ENCODE measurements around the gene CNPY3. TPM values are rescaled to one million over a fixed set of nuclear protein-coding genes. Genes with fewer than 3 reads are reported as not detected.
A peak's percentile ranks its signal among the peaks of the same experiment; 100 is the strongest.
"Not testable (repeated sequence)": the region's sequence is repeated elsewhere in the genome, so short reads cannot be mapped to it uniquely, and the experiment has no call there.

CNPY3 gene
- total and polyA plus RNA-seq, 4 experiments from 2014 or later = 83.4 to 95.8 (median 89.7) TPM

- H3K27ac ChIP-seq (ENCODE audit: low read depth, low read length) = peak overlapping the region; percentile 92
- Mint-ChIP-seq H3K4me1 (peaks cover 9 to 21% (median 12%) of the 10 kb centered on the region in 4 donors), H3K9me3 (no peaks in the 10 kb centered on the region), H3K4me3 (peak overlapping the region; percentile 94 to 99 (median 98)), H3K27me3 (no peaks in the 10 kb centered on the region), H3K27ac (peak overlapping the region; percentile 93 to 99 (median 97)), H3K36me3 (peaks cover 8 to 35% of the 10 kb centered on the region in 2 donors)
- H3K27me3 ChIP-seq (ENCODE audit: insufficient read depth, low read length) = no peaks in the 10 kb centered on the region
- H3K4me1 ChIP-seq (ENCODE audit: insufficient read depth, low read length) = peaks cover 15% of the 10 kb centered on the region
- H3K9me3 ChIP-seq (ENCODE audit: control insufficient read depth in 1 of 2, low read length in 2 of 2) = no peaks in the 10 kb centered on the region
- H3K4me3 ChIP-seq (ENCODE audit: low read length in 2 of 2) = peak overlapping the region; percentile 59 to 97
- intact Hi-C loops (cut with micrococcal nuclease) = loop anchor here (1.0 to 5.0 kb wide), 2 partner anchors 11 to 143 kb away; partner anchors contain the start of genes RPL7L1 and TBCC
- peak; percentile 87 to 91 (median 89) for DNase-seq
- ChIA-PET POLR2A (ENCODE audit: partially characterized antibody) (interaction anchor here (0.6 to 4.2 kb wide), 24 partner anchors 10 to 326 kb away, joined by 3 to 91 read pairs (median 6); partner anchors contain the start of genes CNPY3, KLC4, MRPL2 and PEX6), CTCF (ENCODE audit: partially characterized antibody) (interaction anchor here (0.8 to 2.9 kb wide), 8 partner anchors 10 to 343 kb away, joined by 3 to 19 read pairs (median 4); partner anchors contain the start of gene RPL7L1)
- H3K36me3 ChIP-seq (ENCODE audit: insufficient read depth, low read length) = peaks cover 6% of the 10 kb centered on the region
Measured at GRCh38 chr6:42890311-42891198, 38.7 kb upstream of the CNPY3 start.

- H3K27ac ChIP-seq (ENCODE audit: low read depth, low read length) = peak overlapping the region; percentile 92
- H3K36me3 ChIP-seq (ENCODE audit: insufficient read depth, low read length) = no peaks in the 10 kb centered on the region
- peaks cover 15% of the 10 kb centered on the region for H3K4me1 ChIP-seq (ENCODE audit: insufficient read depth, low read length)
- no peak for DNase-seq
- Mint-ChIP-seq H3K9me3 (no peaks in the 10 kb centered on the region), H3K4me1 (peaks cover 9 to 21% (median 12%) of the 10 kb centered on the region in 4 donors), H3K36me3 (peaks cover 1 to 27% of the 10 kb centered on the region in 2 donors), H3K4me3 (peak overlapping the region; percentile 94 to 99 (median 98)), H3K27me3 (no peaks in the 10 kb centered on the region), H3K27ac (peak overlapping the region; percentile 93 to 99 (median 97))
- POLR2A ChIA-PET (ENCODE audit: partially characterized antibody) = interaction anchor here (0.6 to 4.2 kb wide), 22 partner anchors 9 to 327 kb away, joined by 3 to 91 read pairs (median 6); partner anchors contain the start of genes CNPY3, KLC4, MRPL2 and PEX6
- CTCF ChIA-PET (ENCODE audit: partially characterized antibody) = interaction anchor here (0.9 to 2.9 kb wide), 7 partner anchors 10 to 343 kb away, joined by 3 to 19 read pairs (median 4); partner anchors contain the start of gene RPL7L1
- peak overlapping the region; percentile 59 to 97 for H3K4me3 ChIP-seq (ENCODE audit: low read length in 2 of 2)
- no peaks in the 10 kb centered on the region for H3K27me3 ChIP-seq (ENCODE audit: insufficient read depth, low read length)
- intact Hi-C loops (cut with micrococcal nuclease) = loop anchor here (5.0 kb wide), 1 partner anchor 144 kb away; the partner anchor contains the start of gene TBCC
- no peaks in the 10 kb centered on the region for H3K9me3 ChIP-seq (ENCODE audit: control insufficient read depth in 1 of 2, low read length in 2 of 2)
Measured at GRCh38 chr6:42891199-42891722, 38.0 kb upstream of the CNPY3 start.

- H3K4me3 ChIP-seq (ENCODE audit: low read length in 2 of 2); H3K4me3 Mint-ChIP-seq; H3K27ac ChIP-seq (ENCODE audit: low read depth, low read length); H3K27ac Mint-ChIP-seq; H3K9me3 ChIP-seq (ENCODE audit: control insufficient read depth in 1 of 2, low read length in 2 of 2); H3K27me3 Mint-ChIP-seq; H3K9me3 Mint-ChIP-seq; H3K27me3 ChIP-seq (ENCODE audit: insufficient read depth, low read length); DNase-seq; H3K36me3 ChIP-seq (ENCODE audit: insufficient read depth, low read length): not testable (repeated sequence)
- intact Hi-C loops (cut with micrococcal nuclease) = loop anchor here (5.0 kb wide), 1 partner anchor 147 kb away; the partner anchor contains the start of gene TBCC
- peaks cover 0 to 13% of the 10 kb centered on the region in 2 donors for H3K36me3 Mint-ChIP-seq
- ChIA-PET CTCF (ENCODE audit: partially characterized antibody) (interaction anchor here (1.6 kb wide), 1 partner anchor 232 kb away, joined by 5 read pairs; no protein-coding TSS in a partner anchor), POLR2A (ENCODE audit: partially characterized antibody) (interaction anchor here (0.9 to 1.3 kb wide), 2 partner anchors 15 to 233 kb away, joined by 3 to 4 read pairs; partner anchors contain the start of gene RPL7L1)
- peaks cover 9 to 19% (median 14%) of the 10 kb centered on the region in 4 donors for H3K4me1 Mint-ChIP-seq
- H3K4me1 ChIP-seq (ENCODE audit: insufficient read depth, low read length) = peaks cover 14% of the 10 kb centered on the region
Measured at GRCh38 chr6:42894041-42894828, 35.0 kb upstream of the CNPY3 start.

- H3K27me3 Mint-ChIP-seq = no peaks in the 10 kb centered on the region
- no peaks in the 10 kb centered on the region for H3K9me3 Mint-ChIP-seq
- no peak overlapping the region for H3K27ac Mint-ChIP-seq
- intact Hi-C loops (cut with micrococcal nuclease) = no loop called here
- H3K4me1 ChIP-seq (ENCODE audit: insufficient read depth, low read length) = peaks cover 4% of the 10 kb centered on the region
- no peaks in the 10 kb centered on the region for H3K36me3 ChIP-seq (ENCODE audit: insufficient read depth, low read length)
- H3K4me3 Mint-ChIP-seq = no peak overlapping the region
- POLR2A ChIA-PET (ENCODE audit: partially characterized antibody) = interaction anchor here (0.7 kb wide), 1 partner anchor 278 kb away, joined by 3 read pairs; no protein-coding TSS in a partner anchor
- H3K27me3 ChIP-seq (ENCODE audit: insufficient read depth, low read length) = no peaks in the 10 kb centered on the region
- CTCF ChIA-PET (ENCODE audit: partially characterized antibody) = interaction anchor here (1.2 to 2.5 kb wide), 3 partner anchors 12 to 235 kb away, joined by 3 to 11 read pairs (median 7); no protein-coding TSS in a partner anchor
- H3K4me3 ChIP-seq (ENCODE audit: low read length in 2 of 2) = no peak overlapping the region
- H3K4me1 Mint-ChIP-seq = peaks cover 0 to 6% (median 2%) of the 10 kb centered on the region in 4 donors
- no peak for DNase-seq
- H3K27ac ChIP-seq (ENCODE audit: low read depth, low read length) = no peak overlapping the region
- no peaks in the 10 kb centered on the region for H3K36me3 Mint-ChIP-seq
- no peaks in the 10 kb centered on the region for H3K9me3 ChIP-seq (ENCODE audit: control insufficient read depth in 1 of 2, low read length in 2 of 2)
Measured at GRCh38 chr6:42896178-42896719, 33.0 kb upstream of the CNPY3 start.

- Histone ChIP-seq H3K4me1 (ENCODE audit: insufficient read depth, low read length) (peaks cover 8% of the 10 kb centered on the region), H3K27me3 (ENCODE audit: insufficient read depth, low read length) (no peaks in the 10 kb centered on the region), H3K36me3 (ENCODE audit: insufficient read depth, low read length) (no peaks in the 10 kb centered on the region), H3K9me3 (ENCODE audit: control insufficient read depth in 1 of 2, low read length in 2 of 2) (no peaks in the 10 kb centered on the region), H3K27ac (ENCODE audit: low read depth, low read length) (no peak overlapping the region), H3K4me3 (ENCODE audit: low read length in 2 of 2) (no peak overlapping the region)
- peak; percentile 62 to 74 (median 69) for DNase-seq
- Mint-ChIP-seq H3K36me3 (no peaks in the 10 kb centered on the region), H3K4me1 (peaks cover 4 to 11% (median 6%) of the 10 kb centered on the region in 4 donors), H3K27ac (peak overlapping the region in 3 of 7 donors; percentile 1 to 76 (median 56)), H3K27me3 (no peaks in the 10 kb centered on the region), H3K9me3 (no peaks in the 10 kb centered on the region), H3K4me3 (no peak overlapping the region)
- ChIA-PET POLR2A (ENCODE audit: partially characterized antibody) (no interaction called here), CTCF (ENCODE audit: partially characterized antibody) (interaction anchor here (0.7 to 4.7 kb wide), 10 partner anchors 16 to 351 kb away, joined by 3 to 69 read pairs (median 4); partner anchors contain the start of genes CNPY3 and RPL7L1)
- intact Hi-C loops (cut with micrococcal nuclease) = loop anchor here (1.0 to 2.0 kb wide), 3 partner anchors 20 to 238 kb away; partner anchors contain the start of gene RPL7L1
Measured at GRCh38 chr6:42898891-42899361, 30.4 kb upstream of the CNPY3 start.

GRCh38 chr6:42899871-42900270, 29.4 kb upstream of the CNPY3 start:
- ChIA-PET POLR2A (ENCODE audit: partially characterized antibody) (interaction anchor here (1.3 kb wide), 1 partner anchor 9 kb away, joined by 4 read pairs; a partner anchor contains a TSS), CTCF (ENCODE audit: partially characterized antibody) (interaction anchor here (1.0 to 4.7 kb wide), 13 partner anchors 8 to 498 kb away, joined by 3 to 69 read pairs (median 10); partner anchors contain the start of genes CNPY3 and RPL7L1)
- no peaks in the 10 kb centered on the region for H3K36me3 ChIP-seq (ENCODE audit: insufficient read depth, low read length)
- Mint-ChIP-seq H3K27me3 (no peaks in the 10 kb centered on the region), H3K9me3 (no peaks in the 10 kb centered on the region), H3K4me1 (peaks cover 4 to 11% (median 6%) of the 10 kb centered on the region in 4 donors), H3K36me3 (no peaks in the 10 kb centered on the region), H3K4me3 (no peak overlapping the region), H3K27ac (peak overlapping the region in 1 of 7 donors; percentile 71)
- intact Hi-C loops (cut with micrococcal nuclease) = loop anchor here (1.0 to 5.0 kb wide), 4 partner anchors 21 to 239 kb away; partner anchors contain the start of genes KLHDC3, MEA1 and RPL7L1
- H3K4me3 ChIP-seq (ENCODE audit: low read length in 2 of 2) = no peak overlapping the region
- H3K27ac ChIP-seq (ENCODE audit: low read depth, low read length) = no peak overlapping the region
- H3K27me3 ChIP-seq (ENCODE audit: insufficient read depth, low read length) = no peaks in the 10 kb centered on the region
- H3K9me3 ChIP-seq (ENCODE audit: control insufficient read depth in 1 of 2, low read length in 2 of 2) = no peaks in the 10 kb centered on the region
- no peak for DNase-seq
- H3K4me1 ChIP-seq (ENCODE audit: insufficient read depth, low read length) = peaks cover 8% of the 10 kb centered on the region

All from CD4-positive, alpha-beta memory T cell (primary cell).